SK-N-SH (cell line): ENCODE measurements around the gene TEX264. TPM values are rescaled to one million over a fixed set of nuclear protein-coding genes. Genes with fewer than 3 reads are reported as not detected.
A peak's percentile ranks its signal among the peaks of the same experiment; 100 is the strongest.

ENCODE experiments used
- CTCF ChIA-PET: fragments of 300-600, 350-600 bp; formaldehyde crosslinking; extraction: SDS; loops from one replicate; lab custom pipeline; 2021; lab: Yijun Ruan, JAX
- POLR2A ChIA-PET: fragments of 350-600 bp; sonication (Branson Sonifier 250); formaldehyde crosslinking; extraction: SDS; loops from one replicate; lab custom pipeline; 2020; ENCODE audit warnings: antibody characterized with exemption, inconsistent platforms; lab: Yijun Ruan, JAX
- DNase-seq: peaks from one replicate; pipeline ENCODE4 v3.0.0; 2012
- H2AFZ ChIP-seq: fragments of 200-600 bp; sonication (generic); 2 replicates; pipeline ENCODE4 v1.8.1; 2016; ENCODE audit warnings: antibody characterized with exemption, mild to moderate bottlenecking, low read depth
- H3F3A ChIP-seq: fragments of 200-600 bp; sonication (generic); replicated peaks from 2 replicates; pipeline ENCODE3; 2016; ENCODE audit warnings: antibody characterized with exemption, mild to moderate bottlenecking; ENCODE audit not compliant: insufficient read depth
- H3K27ac ChIP-seq, 2 experiments: fragments of 200-500 bp in 1 of 2; fragments of 200-600 bp in 1 of 2; sonication (Bioruptor generic) in 1 of 2; sonication (generic), shearing (Covaris generic) in 1 of 2; 2 replicates each; pipeline versions ENCODE4 v1.5.1 to v1.6.1; 2014 to 2016; ENCODE audit warnings: low read depth in 2 of 2, inconsistent platforms in 1 of 2, low read length in 1 of 2, mild to moderate bottlenecking in 1 of 2, mixed read lengths in 1 of 2
- H3K27me3 ChIP-seq: fragments of 200-600 bp; sonication (generic), shearing (Covaris generic); 2 replicates; pipeline ENCODE4 v1.6.1; 2016; ENCODE audit warnings: mixed run types; ENCODE audit not compliant: insufficient read depth
- H3K36me3 ChIP-seq, 2 experiments: fragments of 200-500 bp in 1 of 2; fragments of 200-600 bp in 1 of 2; sonication (Bioruptor generic) in 1 of 2; sonication (generic) in 1 of 2; replicated peaks in 1 of 2; 2 replicates each; pipeline versions ENCODE3 to v1.5.1; 2014 to 2016; ENCODE audit warnings: low read length in 1 of 2, mild to moderate bottlenecking in 1 of 2; ENCODE audit not compliant: insufficient read depth in 2 of 2, control insufficient read depth in 1 of 2
- H3K4me1 ChIP-seq, 2 experiments: fragments of 200-500 bp in 1 of 2; fragments of 200-600 bp in 1 of 2; sonication (Bioruptor generic) in 1 of 2; sonication (generic), shearing (Covaris generic) in 1 of 2; 2 replicates each; pipeline versions ENCODE4 v1.5.1 to v1.6.1; 2014 to 2016; ENCODE audit warnings: low read depth in 1 of 2, low read length in 1 of 2, mixed run types in 1 of 2; ENCODE audit not compliant: insufficient read depth in 2 of 2, control insufficient read depth in 1 of 2
- H3K4me2 ChIP-seq: fragments of 200-600 bp; sonication (generic), shearing (Covaris generic); 2 replicates; pipeline ENCODE4 v1.6.1; 2017; ENCODE audit warnings: mixed run types
- H3K4me3 ChIP-seq, 2 experiments: fragments of 200-500 bp in 1 of 2; fragments of 200-600 bp in 1 of 2; sonication (Bioruptor generic) in 1 of 2; sonication (generic), shearing (Covaris generic) in 1 of 2; 2 replicates each; pipeline versions ENCODE4 v1.5.1 to v1.8.1; 2014 to 2016; ENCODE audit warnings: low read depth in 2 of 2, inconsistent platforms in 1 of 2, low read length in 1 of 2, mild to moderate bottlenecking in 1 of 2, mixed read lengths in 1 of 2, moderate library complexity in 1 of 2
- H3K79me2 ChIP-seq: fragments of 200-600 bp; sonication (generic); 2 replicates; pipeline ENCODE4 v1.8.1; 2017; ENCODE audit warnings: mild to moderate bottlenecking; ENCODE audit not compliant: insufficient read depth
- H3K9ac ChIP-seq: fragments of 200-600 bp; sonication (generic); 2 replicates; pipeline ENCODE4 v1.6.1; 2017; ENCODE audit warnings: mixed run types
- H3K9me2 ChIP-seq: fragments of 200-600 bp; sonication (generic); 2 replicates; pipeline ENCODE4 v1.6.1; 2017; ENCODE audit warnings: mixed run types
- H3K9me3 ChIP-seq: fragments of 200-600 bp; sonication (generic); 2 replicates; pipeline ENCODE4 v1.6.1; 2017; ENCODE audit warnings: mixed run types, mild to moderate bottlenecking, moderate library complexity
- H4K20me1 ChIP-seq: fragments of 200-600 bp; sonication (generic); 2 replicates; pipeline ENCODE4 v1.6.1; 2017; ENCODE audit warnings: mild to moderate bottlenecking, mixed run types; ENCODE audit not compliant: insufficient read depth
- CHD2 ChIP-seq: fragments of 150-350 bp; IDR thresholded peaks from 2 replicates; pipeline ENCODE4 v1.6.1; 2018; ENCODE audit warnings: low read length; ENCODE audit not compliant: partially characterized antibody
- ELF1 ChIP-seq: IDR thresholded peaks from 2 replicates; pipeline ENCODE4 v1.4.0; 2012
- FOSL2 ChIP-seq: IDR thresholded peaks from 2 replicates; pipeline ENCODE4 v1.4.0; 2012; ENCODE audit warnings: low read depth, mild to moderate bottlenecking, moderate library complexity, borderline replicate concordance
- FOXM1 ChIP-seq: IDR thresholded peaks from 2 replicates; pipeline ENCODE4 v1.4.0; 2012; ENCODE audit warnings: low read depth, mild to moderate bottlenecking
- GABPA ChIP-seq: IDR thresholded peaks from 2 replicates; pipeline ENCODE4 v1.4.0; 2012; ENCODE audit warnings: low read depth, mild to moderate bottlenecking
- GATA2 ChIP-seq: sonication (generic); formaldehyde crosslinking; IDR thresholded peaks from 2 replicates; pipeline ENCODE4 v1.5.0; 2020; ENCODE audit warnings: mild to moderate bottlenecking, missing genetic modification reagents
- JUND ChIP-seq: IDR thresholded peaks from 2 replicates; pipeline ENCODE4 v1.4.0; 2012
- MXI1 ChIP-seq: IDR thresholded peaks from 2 replicates; pipeline ENCODE4 v1.6.1; 2012; ENCODE audit warnings: mild to moderate bottlenecking, low read depth, low read length, improper control_type of control experiment
- NFIC ChIP-seq: IDR thresholded peaks from 2 replicates; pipeline ENCODE4 v1.4.0; 2012; ENCODE audit warnings: borderline replicate concordance
- NRF1 ChIP-seq: IDR thresholded peaks from 2 replicates; pipeline ENCODE4 v1.6.1; 2012; ENCODE audit warnings: low read depth, mild to moderate bottlenecking, low read length
- POLR2AphosphoS5 ChIP-seq: IDR thresholded peaks from 2 replicates; pipeline ENCODE4 v1.6.1; 2012; ENCODE audit warnings: low read depth, low read length
- RAD21 ChIP-seq: IDR thresholded peaks from 2 replicates; pipeline ENCODE4 v1.6.1; 2012; ENCODE audit warnings: mild to moderate bottlenecking, low read length
- SIN3A ChIP-seq: IDR thresholded peaks from 2 replicates; pipeline ENCODE4 v1.6.1; 2012; ENCODE audit warnings: low read depth, mild to moderate bottlenecking, low read length, moderate library complexity, borderline replicate concordance
- SMC3 ChIP-seq: IDR thresholded peaks from 2 replicates; pipeline ENCODE4 v1.6.1; 2012; ENCODE audit warnings: low read depth, low read length, improper control_type of control experiment
- TAF1 ChIP-seq: IDR thresholded peaks from 2 replicates; pipeline ENCODE4 v1.6.1; 2012; ENCODE audit warnings: low read depth, mild to moderate bottlenecking, low read length, moderate library complexity, borderline replicate concordance
- USF2 ChIP-seq: fragments of 150-350 bp; IDR thresholded peaks from 2 replicates; pipeline ENCODE4 v1.6.1; 2017; ENCODE audit warnings: antibody characterized with exemption, low read length, low read depth, borderline replicate concordance
- YY1 ChIP-seq: IDR thresholded peaks from 2 replicates; pipeline ENCODE4 v1.4.0; 2012; ENCODE audit warnings: low read depth, mild to moderate bottlenecking
- WGBS: methylation state at CpG from one replicate; pipeline ENCODE4 v1.1.6; 2017; ENCODE audit warnings: low lambda C conversion rate; 5-methylcytosine and 5-hydroxymethylcytosine counted together
- polyA plus RNA-seq, 3 experiments: library from polyadenylated mRNA; depleted of rRNA; stranded (reverse); fragments of >200 nt; gene quantifications; 2 replicates each; pipeline ENCODE4 v1.2.3, GENCODE V29; 2012
- TF ChIP-seq, protein P1 (sequence below): fragments of 150-350 bp; IDR thresholded peaks from 2 replicates; pipeline ENCODE4 v1.6.1; 2016; ENCODE audit warnings: mild to moderate bottlenecking, low read depth, low read length
- TF ChIP-seq, protein P2 (sequence below): IDR thresholded peaks from 2 replicates; pipeline ENCODE4 v1.4.0; 2012; ENCODE audit warnings: low read depth

Gene TEX264
- polyA plus RNA-seq, 1 of the 3 experiments (the other 2 are of a cell fraction), result 82.1 TPM

GRCh38 chr3:51721062-51721745 lies 50.2 kb downstream of the TEX264 start:
- no peak overlapping the region for H3K4me2 ChIP-seq
- CTCF ChIA-PET, result interaction anchor here (0.6 to 6.0 kb wide), 4 partner anchors 15 to 1197 kb away, joined by 3 to 138 read pairs (median 58); partner anchors contain the start of gene GRM2
- WGBS, result 38% methylated on average over 7 of the region's 8 CpGs

DNA sequence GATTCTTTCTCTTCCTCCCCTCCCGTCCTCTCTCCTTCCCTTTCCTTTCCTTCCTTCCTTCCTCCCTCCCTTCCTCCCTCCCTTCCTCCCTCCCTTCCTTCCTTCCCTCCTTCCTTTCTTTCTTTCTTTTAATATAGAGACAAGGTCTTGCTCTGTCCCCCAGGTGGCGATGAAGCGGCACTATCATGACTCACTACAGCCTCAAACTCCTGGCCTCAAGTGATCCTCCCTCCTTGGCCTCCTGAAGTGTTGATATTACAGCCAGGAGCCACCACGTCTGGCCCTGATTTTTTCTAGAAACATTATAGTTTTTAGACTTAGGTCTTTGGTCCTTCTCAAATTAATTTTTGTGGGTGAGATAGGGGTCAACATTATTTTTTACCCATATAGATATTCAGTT lies 51.3 kb downstream of the TEX264 start:
- H3K79me2 ChIP-seq, result no peaks in the 10 kb centered on the region
- H3K9ac ChIP-seq, result no peak overlapping the region
- no peaks in the 10 kb centered on the region for H3K27me3 ChIP-seq
- POLR2A ChIA-PET, result no interaction called here
- WGBS, result 42% methylated on average over 4 of the region's 4 CpGs
- no peak for TF ChIP-seq NRF1
- TF ChIP-seq RAD21, result peak; percentile 16; the same call in 1 of the 2 replicates
- TF ChIP-seq YY1, result no peak
- TF ChIP-seq, all 33 proteins: peak for 1
- CTCF ChIA-PET, result no interaction called here
- Histone ChIP-seq H2AFZ (no peak overlapping the region), H3F3A (no peaks in the 10 kb centered on the region), H3K4me1 (peaks cover 0 to 2% of the 10 kb centered on the region in 2 experiments; a peak in 1 of 4 replicates), H3K27ac (no peak overlapping the region), H3K9me2 (no peaks in the 10 kb centered on the region), H3K4me3 (no peak overlapping the region), H3K4me2 (no peak overlapping the region), H4K20me1 (no peaks in the 10 kb centered on the region), H3K36me3 (no peaks in the 10 kb centered on the region), H3K9me3 (no peaks in the 10 kb centered on the region)
- DNase-seq, result no peak

More at GRCh38 chr3:51721062-51721745, 50.2 kb downstream of the TEX264 start:
- Histone ChIP-seq H2AFZ (no peak overlapping the region), H3K9me2 (no peaks in the 10 kb centered on the region), H3K4me1 (peaks cover 0 to 2% of the 10 kb centered on the region in 2 experiments; a peak in 1 of 4 replicates), H3K79me2 (no peaks in the 10 kb centered on the region), H3K27ac (no peak overlapping the region), H3K27me3 (no peaks in the 10 kb centered on the region), H3K4me3 (no peak overlapping the region), H3K9ac (no peak overlapping the region), H4K20me1 (no peaks in the 10 kb centered on the region), H3K9me3 (no peaks in the 10 kb centered on the region), H3F3A (no peaks in the 10 kb centered on the region), H3K36me3 (no peaks in the 10 kb centered on the region)
- TF ChIP-seq USF2 (no peak), JUND (no peak), NRF1 (no peak), GABPA (no peak), ELF1 (no peak), TAF1 (no peak), POLR2AphosphoS5 (no peak), FOXM1 (no peak), SMC3 (no peak), MXI1 (no peak), FOSL2 (no peak), CHD2 (no peak), NFIC (no peak), SIN3A (no peak), GATA2 (CRISPR knock-in tag) (no peak)
- TF ChIP-seq, protein P1, sequence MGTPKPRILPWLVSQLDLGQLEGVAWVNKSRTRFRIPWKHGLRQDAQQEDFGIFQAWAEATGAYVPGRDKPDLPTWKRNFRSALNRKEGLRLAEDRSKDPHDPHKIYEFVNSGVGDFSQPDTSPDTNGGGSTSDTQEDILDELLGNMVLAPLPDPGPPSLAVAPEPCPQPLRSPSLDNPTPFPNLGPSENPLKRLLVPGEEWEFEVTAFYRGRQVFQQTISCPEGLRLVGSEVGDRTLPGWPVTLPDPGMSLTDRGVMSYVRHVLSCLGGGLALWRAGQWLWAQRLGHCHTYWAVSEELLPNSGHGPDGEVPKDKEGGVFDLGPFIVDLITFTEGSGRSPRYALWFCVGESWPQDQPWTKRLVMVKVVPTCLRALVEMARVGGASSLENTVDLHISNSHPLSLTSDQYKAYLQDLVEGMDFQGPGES, result no peak
- TF ChIP-seq, protein P2, sequence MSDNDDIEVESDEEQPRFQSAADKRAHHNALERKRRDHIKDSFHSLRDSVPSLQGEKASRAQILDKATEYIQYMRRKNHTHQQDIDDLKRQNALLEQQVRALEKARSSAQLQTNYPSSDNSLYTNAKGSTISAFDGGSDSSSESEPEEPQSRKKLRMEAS, result no peak
- POLR2A ChIA-PET, result no interaction called here
- DNase-seq, result no peak
